ENCODE measurements around the gene CDK18. TPM values are rescaled to one million over a fixed set of nuclear protein-coding genes. Genes with fewer than 3 reads are reported as not detected.

CDK18 gene
- total RNA-seq, 1 donor from 2014 or later: 180 TPM

DNA sequence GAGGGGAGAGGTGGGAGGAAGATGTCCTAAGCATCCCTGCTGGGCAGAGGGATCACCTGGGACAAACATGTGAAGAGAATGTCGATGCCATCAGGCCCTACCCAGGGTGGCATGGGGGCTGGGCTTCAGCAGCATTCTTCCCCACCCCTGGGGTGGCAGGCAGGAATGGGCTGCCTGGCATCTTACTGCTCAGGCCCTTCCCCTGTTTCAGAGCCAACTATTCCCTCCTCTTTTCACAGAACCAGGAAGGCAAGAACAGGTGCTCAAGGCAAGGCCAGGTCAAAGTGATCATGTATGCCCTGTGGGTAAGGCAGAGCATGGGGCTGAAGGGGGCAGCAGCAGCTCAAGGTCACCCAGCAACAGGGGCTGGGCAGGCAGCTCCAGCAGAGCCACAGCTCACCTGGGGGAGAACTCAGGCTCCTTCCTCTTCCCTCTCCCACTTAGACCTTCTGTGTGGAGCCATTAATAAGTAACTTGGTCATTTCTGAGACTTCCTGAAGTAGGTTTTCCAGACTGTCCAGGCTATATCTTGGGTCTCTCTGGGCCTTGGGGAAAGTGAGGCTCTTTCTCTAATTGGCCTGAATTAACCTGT, 70.9 kb downstream of the CDK18 start:
- no peak for ATAC-seq

DNA sequence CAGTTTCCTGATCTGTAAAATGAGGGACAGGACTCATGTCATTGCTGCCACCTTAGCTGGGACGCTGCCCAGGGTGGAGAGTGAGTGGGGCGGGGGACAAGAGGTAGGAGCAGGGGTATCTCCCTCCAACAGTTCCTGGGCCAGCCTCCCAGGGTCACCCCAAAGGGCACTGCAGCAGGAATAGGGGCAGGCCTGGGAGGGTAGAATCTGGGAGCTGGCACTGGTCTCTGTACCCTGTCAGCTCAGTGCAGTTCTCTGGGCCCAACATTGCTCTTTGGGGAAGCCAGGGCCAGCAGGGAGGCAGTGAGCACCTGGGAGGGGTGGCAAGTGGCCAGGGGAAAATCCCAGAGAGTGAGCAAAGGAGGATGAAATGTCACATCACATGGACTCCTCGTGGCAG, 71.5 kb downstream of the CDK18 start:
- ATAC-seq (no peak), DNase-seq (ENCODE audit: missing footprints) (no peak)
- intact Hi-C loops (cut with DNase I): no loop called here

More for the DNA sequence above, 70.9 kb downstream of the CDK18 start:
- DNase-seq (ENCODE audit: missing footprints): no peak
- intact Hi-C loops (cut with DNase I): no loop called here

DNA sequence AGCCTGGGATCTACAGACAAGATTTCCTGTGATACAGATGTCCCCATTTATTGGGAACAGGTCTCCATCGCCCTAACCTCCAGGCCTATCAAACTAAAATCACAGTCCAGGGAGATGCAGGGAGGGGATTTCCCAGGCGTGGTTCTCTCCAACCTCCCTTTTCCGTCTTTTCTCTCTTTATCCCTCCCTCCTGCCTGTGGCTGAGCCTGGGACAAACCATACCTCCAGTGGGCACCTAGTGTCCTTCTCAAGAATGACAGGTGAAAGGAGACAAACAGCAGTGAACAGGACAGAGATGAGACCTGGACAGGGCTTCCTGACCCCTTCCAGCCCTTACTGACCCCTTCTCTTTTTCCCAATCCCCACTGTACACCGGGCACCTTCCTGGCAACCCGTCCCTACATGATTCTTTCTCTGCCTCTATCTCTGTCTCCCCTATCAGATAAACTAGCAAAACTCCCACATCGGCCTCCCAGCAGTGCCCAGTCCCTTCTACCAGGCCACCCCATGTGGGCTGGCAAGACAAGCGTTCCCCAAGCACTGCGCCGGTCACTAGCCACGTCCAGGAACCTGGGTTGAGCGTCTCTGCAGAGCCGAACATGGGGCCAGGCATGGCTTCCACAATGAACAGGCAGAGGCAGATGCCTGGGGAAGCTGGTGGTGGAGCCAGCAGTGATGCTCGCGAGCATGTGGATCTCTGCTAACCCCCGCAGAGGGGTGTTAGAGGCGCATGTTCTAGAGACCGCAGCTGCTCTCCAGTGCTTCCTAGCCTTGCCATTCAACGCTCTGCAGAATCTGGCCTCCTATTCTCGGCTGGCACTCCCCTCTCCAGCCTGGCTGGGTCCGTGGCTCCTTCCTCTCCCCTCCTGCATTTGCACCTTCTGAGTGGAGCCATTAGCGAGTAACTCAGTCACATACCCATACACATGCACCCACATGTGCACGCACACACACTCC, 72.6 kb downstream of the CDK18 start:
- no peak for ATAC-seq
- intact Hi-C loops (cut with DNase I): no loop called here
- no peak for DNase-seq (ENCODE audit: missing footprints)

DNA sequence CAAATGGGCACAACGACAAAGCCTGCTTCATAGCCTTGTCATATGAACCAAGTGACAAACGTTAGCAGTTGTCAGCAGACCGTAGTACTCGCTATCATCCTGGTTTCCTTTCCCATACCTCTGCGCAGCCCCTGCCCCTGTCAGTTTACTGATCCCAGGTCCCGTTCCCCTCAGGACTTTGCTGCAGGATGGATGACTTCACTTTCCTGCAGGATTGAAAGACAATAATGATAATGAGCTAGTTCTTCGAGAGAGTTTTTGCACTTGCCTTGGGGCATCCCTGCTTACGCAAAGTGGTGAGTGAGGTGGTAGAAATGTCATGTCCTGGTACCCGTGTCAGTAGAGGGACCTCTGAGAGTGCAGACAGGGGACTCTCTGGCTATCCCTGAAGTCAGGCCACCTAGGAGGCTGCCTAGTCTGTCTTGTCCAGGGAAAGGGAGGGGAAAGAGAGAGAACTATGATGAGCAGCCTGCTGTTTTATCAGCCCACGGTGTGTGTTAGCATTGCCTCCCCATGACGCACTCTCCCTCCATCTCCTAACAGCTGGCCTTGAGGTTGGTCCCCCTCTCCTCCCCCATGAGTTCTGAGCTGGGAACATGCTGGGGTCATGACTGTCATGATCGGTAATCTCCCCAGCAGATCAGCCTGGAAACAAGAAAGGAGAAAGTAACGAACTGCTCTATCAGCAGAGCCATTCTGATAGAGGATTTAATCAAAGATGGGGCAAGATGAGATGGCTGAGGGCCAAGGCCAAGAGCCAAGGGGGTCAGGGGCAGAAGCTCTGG, 73.6 kb downstream of the CDK18 start:
- DNase-seq (ENCODE audit: missing footprints) (no peak), ATAC-seq (no peak)
- intact Hi-C loops (cut with DNase I): no loop called here

DNA sequence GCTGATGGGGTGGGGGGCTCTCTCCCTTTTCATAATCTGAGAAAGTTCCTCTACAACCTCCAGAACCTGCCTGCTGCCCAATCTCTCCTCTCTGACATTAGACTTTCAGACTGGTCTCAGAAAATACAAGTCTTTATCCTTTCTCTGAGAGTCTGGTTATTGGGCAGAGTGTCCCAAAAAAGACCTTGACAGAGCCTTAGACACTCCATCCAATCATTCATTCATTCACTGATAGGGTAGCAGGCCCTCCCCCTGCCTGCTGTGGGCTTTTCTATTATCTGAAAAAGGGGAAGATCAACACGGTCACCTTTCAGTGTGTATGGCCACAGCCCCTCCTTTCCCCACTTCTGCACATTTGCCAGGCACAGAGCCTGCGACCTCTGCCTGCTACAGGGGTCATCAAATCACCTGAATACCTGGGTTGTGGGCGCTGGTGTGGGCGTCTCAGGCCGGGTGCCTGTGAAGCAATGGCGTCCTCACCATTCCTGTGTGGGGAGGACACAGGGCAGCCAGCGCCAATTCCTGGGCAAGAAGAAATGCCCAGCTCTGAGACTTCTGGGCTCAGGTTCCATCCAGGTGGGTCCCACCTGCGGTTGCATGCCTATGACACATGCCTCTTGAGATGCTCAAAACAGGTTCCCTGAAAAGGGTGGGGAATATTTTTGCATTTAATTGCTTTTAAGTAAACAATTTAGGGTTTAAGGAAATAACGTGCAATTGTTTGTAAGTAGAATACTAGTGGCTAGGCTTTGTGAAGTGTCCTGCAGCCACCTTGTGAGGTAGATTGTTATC, 74.5 kb downstream of the CDK18 start:
- DNase-seq (ENCODE audit: missing footprints) (no peak), ATAC-seq (no peak)
- intact Hi-C loops (cut with DNase I): no loop called here

DNA sequence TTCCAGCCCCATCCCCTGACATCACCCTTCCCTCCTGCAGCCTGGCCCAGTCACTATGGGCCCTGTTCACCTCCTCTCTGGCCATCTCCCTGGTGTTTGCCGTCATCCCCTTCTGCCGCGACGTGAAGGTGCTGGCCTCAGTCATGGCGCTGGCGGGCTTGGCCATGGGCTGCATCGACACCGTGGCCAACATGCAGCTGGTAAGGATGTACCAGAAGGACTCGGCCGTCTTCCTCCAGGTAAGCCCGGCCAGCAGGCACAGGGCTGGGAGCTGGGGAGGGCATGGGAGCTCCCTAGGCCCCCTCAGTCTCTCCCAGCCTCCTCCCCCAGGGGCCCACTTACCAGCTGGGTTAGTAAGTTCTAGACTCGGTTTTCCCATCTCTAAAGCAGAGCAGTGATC, 75.2 kb downstream of the CDK18 start:
- ATAC-seq: no peak
- DNase-seq (ENCODE audit: missing footprints): no peak
- intact Hi-C loops (cut with DNase I): loop anchor here (5.0 kb wide), 1 partner anchor 37 kb away; no protein-coding TSS in a partner anchor

DNA sequence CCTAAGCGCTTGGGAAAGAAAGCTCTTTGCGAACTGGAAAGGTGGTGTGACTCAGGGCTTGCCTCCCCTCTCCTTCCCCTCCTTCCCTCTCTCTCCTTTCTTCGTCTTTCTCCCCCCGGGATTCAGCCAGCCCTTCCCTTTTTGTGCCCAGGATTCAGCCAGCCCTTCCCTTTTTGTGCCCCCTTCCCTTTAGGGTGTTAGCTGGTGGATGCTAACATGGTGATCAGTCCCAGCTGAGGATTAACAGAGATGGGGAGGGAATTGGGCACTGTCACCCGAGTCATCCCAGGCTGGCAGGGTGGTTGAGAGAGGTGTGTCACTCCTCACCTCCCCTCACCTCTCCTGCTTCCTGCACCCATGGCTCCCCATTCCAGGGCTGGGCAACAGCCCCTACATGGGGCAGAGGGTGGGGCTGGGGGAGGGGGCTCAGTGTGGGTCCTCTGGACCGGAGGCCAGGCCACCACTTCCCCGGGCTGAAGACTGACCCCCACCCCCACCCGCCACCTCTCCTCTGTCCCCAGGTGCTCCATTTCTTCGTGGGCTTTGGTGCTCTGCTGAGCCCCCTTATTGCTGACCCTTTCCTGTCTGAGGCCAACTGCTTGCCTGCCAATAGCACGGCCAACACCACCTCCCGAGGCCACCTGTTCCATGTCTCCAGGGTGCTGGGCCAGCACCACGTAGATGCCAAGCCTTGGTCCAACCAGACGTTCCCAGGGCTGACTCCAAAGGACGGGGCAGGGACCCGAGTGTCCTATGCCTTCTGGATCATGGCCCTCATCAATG, 75.9 kb downstream of the CDK18 start:
- no peak for ATAC-seq
- intact Hi-C loops (cut with DNase I): loop anchor here (5.0 kb wide), 1 partner anchor 38 kb away; no protein-coding TSS in a partner anchor

DNA sequence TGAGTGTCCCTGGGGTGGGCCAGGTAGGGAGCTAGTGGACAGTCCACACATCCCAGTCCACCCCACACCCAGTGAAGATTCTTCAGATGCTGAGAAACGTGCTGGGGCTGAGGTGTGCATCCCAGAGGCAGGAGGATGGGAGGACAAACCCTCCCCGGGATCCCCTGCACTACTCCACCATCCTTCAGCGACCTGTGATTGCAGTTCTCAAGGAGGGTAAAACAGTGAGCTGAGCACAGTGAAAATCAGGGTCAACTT, 76.4 kb downstream of the CDK18 start:
- intact Hi-C loops (cut with DNase I): loop anchor here (5.0 kb wide), 1 partner anchor 39 kb away; no protein-coding TSS in a partner anchor
- DNase-seq (ENCODE audit: missing footprints): no peak

More for the DNA sequence above, 75.9 kb downstream of the CDK18 start:
- DNase-seq (ENCODE audit: missing footprints): no peak

DNA sequence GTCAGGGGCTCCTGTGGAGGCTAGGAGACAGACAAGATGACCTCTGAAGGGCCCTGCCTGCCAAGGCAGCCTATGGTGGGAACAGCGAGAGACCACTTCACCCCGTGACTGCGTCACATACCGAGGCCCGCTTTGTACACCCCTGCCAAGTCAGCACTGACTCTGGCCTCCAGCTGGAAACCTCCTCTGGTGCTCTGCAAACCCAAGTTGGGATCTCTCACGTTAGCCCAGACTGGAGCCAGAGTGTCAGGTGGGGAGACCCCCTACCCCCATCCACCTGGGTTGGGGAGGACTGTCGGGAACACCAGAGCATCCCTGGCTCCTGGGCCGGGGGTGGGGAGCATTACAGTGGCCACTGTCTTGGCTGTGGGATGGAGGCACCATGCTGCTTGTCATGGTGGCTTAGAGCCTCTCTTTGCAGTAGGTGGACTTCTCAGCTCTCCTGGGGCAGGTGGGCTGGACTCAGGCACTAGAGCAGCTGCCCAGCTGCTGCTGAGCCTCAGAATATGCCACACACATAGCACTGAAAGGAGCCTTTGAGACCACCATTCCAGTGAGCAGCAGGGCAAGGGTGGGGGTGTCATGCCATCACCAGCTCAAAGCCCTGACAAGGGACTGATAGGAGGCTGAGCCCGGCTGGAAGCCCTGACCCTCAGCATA, 77.0 kb downstream of the CDK18 start:
- DNase-seq (ENCODE audit: missing footprints): no peak
- intact Hi-C loops (cut with DNase I): loop anchor here (5.0 kb wide), 1 partner anchor 39 kb away; no protein-coding TSS in a partner anchor
- no peak for ATAC-seq

More for the DNA sequence above, 76.4 kb downstream of the CDK18 start:
- ATAC-seq: no peak

DNA sequence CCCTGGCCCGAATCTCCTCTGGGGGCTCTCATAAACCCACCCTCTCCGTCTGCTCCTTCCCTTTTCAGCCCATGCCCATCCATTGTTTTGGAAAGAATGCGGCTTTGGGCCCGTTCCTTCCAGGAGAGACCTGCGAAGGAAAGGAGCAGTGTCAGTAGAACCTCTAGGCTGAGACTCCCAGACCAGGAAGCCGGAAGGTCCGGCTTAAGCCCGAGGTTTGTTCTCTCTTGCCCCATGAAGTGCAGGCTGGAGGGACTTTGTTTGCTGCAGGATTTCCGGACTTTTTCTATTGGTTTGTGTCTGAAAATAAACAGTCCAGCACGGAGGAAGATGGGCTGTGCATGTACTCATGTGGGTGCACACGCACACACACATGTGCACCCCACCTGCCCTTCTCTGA, 77.6 kb downstream of the CDK18 start:
- intact Hi-C loops (cut with DNase I): loop anchor here (5.0 kb wide), 1 partner anchor 40 kb away; no protein-coding TSS in a partner anchor
- ATAC-seq: no peak
- DNase-seq (ENCODE audit: missing footprints): no peak

Other genes starting within 250 kb of the CDK18 start
- 1.1 TPM for gene NUAK2, start 182.9 kb upstream of the CDK18 start, total RNA-seq
- gene KLHDC8A, start 147.7 kb upstream of the CDK18 start, total RNA-seq: not detected
- gene LEMD1, start 82.6 kb upstream of the CDK18 start, total RNA-seq: not detected
- not detected for gene BLACAT1, start 48.6 kb upstream of the CDK18 start, total RNA-seq
- 35.5 TPM for gene ELK4, start 127.3 kb downstream of the CDK18 start, total RNA-seq
- gene SLC45A3, start 175.8 kb downstream of the CDK18 start, total RNA-seq: 6.5 TPM
- gene NUCKS1, start 245.5 kb downstream of the CDK18 start, total RNA-seq: 185 TPM